Endothelial cell of umbilical vein (primary cell): Measurements from ENCODE around the gene EMC8. TPM values are rescaled to one million over a fixed set of nuclear protein-coding genes. Genes with fewer than 3 reads are reported as not detected.
"Not testable (repeated sequence)": the region's sequence is repeated elsewhere in the genome, so short reads cannot be mapped to it uniquely, and the experiment has no call there.

Experiments
- BruUV-seq: library from RNA; stranded (reverse); fragments of 400-500 nt; replicated peaks from 2 replicates; lab custom pipeline; 2021; lab: Mats Ljungman, UMichigan
- CTCF ChIA-PET: fragments of 300-600, 350-600 bp; sonication (Branson Sonifier 250); formaldehyde crosslinking; loops from one replicate; lab custom pipeline; 2021; ENCODE audit warnings: antibody characterized with exemption, inconsistent platforms; lab: Charles Lee
- POLR2A ChIA-PET: fragments of 300-600, 350-600 bp; sonication (Branson Sonifier 250); formaldehyde crosslinking; loops from one replicate; lab custom pipeline; 2021; ENCODE audit warnings: antibody characterized with exemption, inconsistent platforms; lab: Charles Lee
- DNase-seq: peaks from one replicate; pipeline ENCODE4 v3.0.0-alpha.2; 2011; ENCODE audit warnings: low read depth, low spot score
- FAIRE-seq: peaks from 2 replicates; lab custom pipeline; 2011; peaks lifted over from hg19 to GRCh38; lab: Jason Lieb, UNC
- H2AFZ ChIP-seq: 2 replicates; pipeline ENCODE4 v1.6.0; 2012; ENCODE audit warnings: low read depth, low read length, control low read depth, inconsistent platforms
- H3K27ac ChIP-seq: 2 replicates; pipeline ENCODE4 v1.5.1; 2011; ENCODE audit warnings: low read depth, mild to moderate bottlenecking, control low read depth, low read length, moderate library complexity; ENCODE audit not compliant: insufficient read depth
- H3K27me3 ChIP-seq, 2 experiments: 2 replicates each; pipeline versions ENCODE4 v1.6.0 to v1.6.1; 2011; ENCODE audit warnings: low read length in 2 of 2, mixed read lengths in 1 of 2; ENCODE audit not compliant: control insufficient read depth in 2 of 2, insufficient read depth in 2 of 2
- H3K36me3 ChIP-seq, 2 experiments: 2 replicates in 1 of 2; 3 replicates in 1 of 2; pipeline ENCODE4 v1.5.1; 2011; ENCODE audit warnings: low read length in 2 of 2, mild to moderate bottlenecking in 1 of 2, moderate library complexity in 1 of 2; ENCODE audit not compliant: control insufficient read depth in 2 of 2, insufficient read depth in 2 of 2; ENCODE audit errors: extremely low read depth in 1 of 2
- H3K4me1 ChIP-seq: 3 replicates; pipeline ENCODE4 v1.5.1; 2011; ENCODE audit warnings: mild to moderate bottlenecking, low read length; ENCODE audit not compliant: control insufficient read depth, insufficient read depth; ENCODE audit errors: extremely low read depth
- H3K4me2 ChIP-seq: 2 replicates; pipeline ENCODE4 v1.6.1; 2011; ENCODE audit warnings: low read length, control low read depth, mixed read lengths; ENCODE audit not compliant: insufficient read depth
- H3K4me3 ChIP-seq, 3 experiments: fragments of 200-600 bp in 1 of 3; sonication (generic), shearing (Covaris generic) in 1 of 3; replicated peaks in 1 of 3; 2 replicates each; pipeline ENCODE4 v1.5.1; 2011 to 2016; ENCODE audit warnings: control low read depth in 3 of 3, low read length in 3 of 3, mild to moderate bottlenecking in 2 of 3, inconsistent platforms in 1 of 3, low read depth in 1 of 3, moderate library complexity in 1 of 3; ENCODE audit not compliant: insufficient read depth in 1 of 3
- H3K79me2 ChIP-seq: 2 replicates; pipeline ENCODE4 v1.6.0; 2012; ENCODE audit warnings: low read length, inconsistent platforms; ENCODE audit not compliant: control insufficient read depth, insufficient read depth
- H3K9ac ChIP-seq: replicated peaks from 2 replicates; pipeline ENCODE3; 2011; ENCODE audit warnings: low read length, control low read depth; ENCODE audit not compliant: insufficient read depth; ENCODE audit errors: extremely low read depth
- H3K9me1 ChIP-seq: replicated peaks from 3 replicates; pipeline ENCODE4 v1.6.0; 2011; ENCODE audit warnings: mild to moderate bottlenecking, low read length; ENCODE audit not compliant: control insufficient read depth, insufficient read depth; ENCODE audit errors: extremely low read depth
- H3K9me3 ChIP-seq: replicated peaks from 2 replicates; pipeline ENCODE4 v1.5.1; 2012; ENCODE audit warnings: low read length, inconsistent platforms; ENCODE audit not compliant: control insufficient read depth, insufficient read depth
- H4K20me1 ChIP-seq: replicated peaks from 2 replicates; pipeline ENCODE3; 2011; ENCODE audit warnings: mild to moderate bottlenecking, low read length; ENCODE audit not compliant: control insufficient read depth, insufficient read depth; ENCODE audit errors: extremely low read depth
- EZH2 ChIP-seq: IDR thresholded peaks from 2 replicates; pipeline ENCODE4 v1.6.1; 2012; ENCODE audit warnings: borderline replicate concordance, low read depth, mild to moderate bottlenecking, moderate library complexity, low read length, inconsistent platforms; ENCODE audit not compliant: severe bottlenecking
- FOS ChIP-seq: IDR thresholded peaks from 2 replicates; pipeline ENCODE4 v1.6.1; 2011; ENCODE audit warnings: mild to moderate bottlenecking, low read length, moderate library complexity, borderline replicate concordance; ENCODE audit not compliant: insufficient read depth
- GATA2 ChIP-seq: IDR thresholded peaks from 2 replicates; pipeline ENCODE4 v1.7.0; 2011; ENCODE audit warnings: low read depth, mild to moderate bottlenecking, moderate library complexity, mixed read lengths, low read length; ENCODE audit not compliant: insufficient read length, insufficient read depth
- JUN ChIP-seq: IDR thresholded peaks from 2 replicates; pipeline ENCODE4 v1.6.1; 2011; ENCODE audit warnings: borderline replicate concordance, low read depth; ENCODE audit not compliant: insufficient read length, insufficient read depth
- MAX ChIP-seq: IDR thresholded peaks from 2 replicates; pipeline ENCODE4 v1.6.1; 2011; ENCODE audit not compliant: insufficient read depth, insufficient read length
- POLR2AphosphoS5 ChIP-seq: IDR thresholded peaks from 2 replicates; pipeline ENCODE4 v1.6.1; 2012; ENCODE audit warnings: low read depth, mild to moderate bottlenecking, control low read depth, low read length, moderate library complexity; ENCODE audit not compliant: insufficient read depth
- dilution Hi-C: fragments of 300-500 bp; cut with MboI; formaldehyde crosslinking; loops from one replicate; pipeline ENCODE4 v1.15.0; 2019; ENCODE audit warnings: low sequenced_read_pairs; ENCODE audit not compliant: extremely low pct_ligation_motif_present
- intact Hi-C: fragments of 100-400 bp; cut with micrococcal nuclease; formaldehyde crosslinking; loops from one replicate; pipeline ENCODE4 v1.10.0; 2022
- polyA plus RNA-seq, 4 experiments: library from polyadenylated mRNA; depleted of rRNA in 3 of 4; stranded (reverse) in 3 of 4; unstranded in 1 of 4; fragments of >200 nt; gene quantifications; 2 replicates each; pipeline versions ENCODE4 v1.2.1 to v1.2.3, GENCODE V29; 2011 to 2012; ENCODE audit warnings: missing spikeins in 1 of 4
- total RNA-seq: library from RNA; stranded (reverse); gene quantifications from 2 replicates; pipeline ENCODE4 v1.2.3, GENCODE V29; 2021

EMC8 gene
- total and polyA plus RNA-seq, 2 donors (not counting 3 experiments of a cell fraction or from before 2014, with no cell fraction given), result 51.2 to 59.6 TPM

DNA sequence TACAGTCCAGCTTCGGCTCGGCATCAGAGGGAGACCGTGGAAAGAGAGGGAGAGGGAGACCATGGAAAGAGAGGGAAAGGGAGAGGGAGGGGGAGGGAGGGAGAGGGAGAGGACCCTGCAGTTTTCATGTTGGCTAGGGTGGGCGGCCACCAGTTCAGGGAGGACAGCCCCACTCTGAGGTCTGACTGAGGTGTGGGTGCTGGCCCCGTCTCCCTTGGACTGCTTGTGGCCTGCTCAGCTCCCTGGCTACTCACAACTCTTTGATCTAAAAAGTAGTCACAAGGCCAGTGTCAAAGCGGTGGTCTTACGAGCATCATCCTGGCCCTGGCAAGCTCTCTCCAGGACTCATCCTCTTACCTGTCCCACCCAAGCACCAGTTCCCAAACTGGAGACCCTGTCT lies 9.6 kb upstream of the EMC8 start:
- Histone ChIP-seq H2AFZ (no peak overlapping the region), H3K4me3 (no peak overlapping the region), H3K9me1 (no peaks in the 10 kb centered on the region), H3K9ac (no peak overlapping the region), H4K20me1 (no peaks in the 10 kb centered on the region), H3K9me3 (no peaks in the 10 kb centered on the region), H3K79me2 (peaks cover under 1% of the 10 kb centered on the region), H3K36me3 (peaks cover 9 to 23% of the 10 kb centered on the region in 2 experiments), H3K4me2 (no peak overlapping the region), H3K27ac (no peak overlapping the region), H3K27me3 (peaks cover 16 to 26% of the 10 kb centered on the region in 2 experiments), H3K4me1 (no peaks in the 10 kb centered on the region)
- POLR2A ChIA-PET, result no interaction called here
- FAIRE-seq (no peak), DNase-seq (no peak)
- intact Hi-C loops (no loop called here), dilution Hi-C loops (no loop called here)
- CTCF ChIA-PET, result interaction anchor here (2.1 kb wide), 1 partner anchor 10 kb away, joined by 8 read pairs; no protein-coding TSS in a partner anchor
- no TSS peak for BruUV-seq
- TF ChIP-seq GATA2 (no peak), POLR2AphosphoS5 (no peak), MAX (no peak), FOS (no peak), EZH2 (no peak), JUN (no peak)

GRCh38 chr16:85808104-85808503 lies 8.8 kb upstream of the EMC8 start:
- DNase-seq, H3K79me2 ChIP-seq, H2AFZ ChIP-seq, FAIRE-seq, CTCF ChIA-PET, intact Hi-C loops, H4K20me1 ChIP-seq, POLR2A ChIA-PET, H3K4me3 ChIP-seq, H3K4me2 ChIP-seq, H3K9me1 ChIP-seq, H3K27ac ChIP-seq, H3K9me3 ChIP-seq, H3K4me1 ChIP-seq, BruUV-seq, dilution Hi-C loops, H3K9ac ChIP-seq: not testable (repeated sequence)
- Histone ChIP-seq H3K27me3 (peaks cover 12 to 22% of the 10 kb centered on the region in 2 experiments), H3K36me3 (peaks cover 9 to 28% of the 10 kb centered on the region in 2 experiments)

GRCh38 chr16:85807340-85807739 lies 8.0 kb upstream of the EMC8 start:
- H3K9ac ChIP-seq, H3K4me2 ChIP-seq, H2AFZ ChIP-seq, H3K9me3 ChIP-seq, H3K27ac ChIP-seq, H3K79me2 ChIP-seq, FAIRE-seq, CTCF ChIA-PET, H3K4me1 ChIP-seq, H3K9me1 ChIP-seq, intact Hi-C loops, H4K20me1 ChIP-seq, H3K4me3 ChIP-seq, POLR2A ChIA-PET, BruUV-seq, dilution Hi-C loops, DNase-seq: not testable (repeated sequence)
- Histone ChIP-seq H3K36me3 (peaks cover 14 to 28% of the 10 kb centered on the region in 2 experiments), H3K27me3 (peaks cover 12 to 15% of the 10 kb centered on the region in 2 experiments)
